Natural killer cell (primary cell): ENCODE measurements around the gene CCDC136. TPM values are rescaled to one million over a fixed set of nuclear protein-coding genes. Genes with fewer than 3 reads are reported as not detected.

ENCODE experiments used
- ATAC-seq, 3 donors: fragments of 150-1000 bp in 2 of 3; fragments of 200-7000 bp in 1 of 3; cut with Tn5 transposase; 1 replicate in 1 of 3; 2 replicates in 2 of 3; pipeline ENCODE4 v1.10.0; 2021; ENCODE audit warnings: mild to moderate bottlenecking in 2 of 3, moderate library complexity in 2 of 3
- DNase-seq, 2 donors: peaks; one replicate each; pipeline versions ENCODE4 v3.0.0 to v3.0.0-alpha.2; 2013 to 2021; ENCODE audit warnings: mixed read lengths in 1 of 2
- H3K27ac ChIP-seq: one replicate; pipeline ENCODE4 v1.5.1; 2013; ENCODE audit warnings: mild to moderate bottlenecking, low read length
- H3K27me3 ChIP-seq: one replicate; pipeline ENCODE4 v1.6.1; 2013; ENCODE audit warnings: low read length; ENCODE audit not compliant: control insufficient read depth, insufficient read depth
- H3K36me3 ChIP-seq: one replicate; pipeline ENCODE4 v1.6.1; 2013; ENCODE audit warnings: low read length; ENCODE audit not compliant: control insufficient read depth, insufficient read depth
- H3K4me1 ChIP-seq: one replicate; pipeline ENCODE4 v1.6.1; 2013; ENCODE audit warnings: low read length; ENCODE audit not compliant: control insufficient read depth, insufficient read depth
- H3K4me3 ChIP-seq: one replicate; pipeline ENCODE4 v1.5.1; 2013; ENCODE audit warnings: low read length
- H3K9me3 ChIP-seq: one replicate; pipeline ENCODE4 v1.6.1; 2013; ENCODE audit warnings: low read length; ENCODE audit not compliant: control insufficient read depth, insufficient read depth
- H3K27ac Mint-ChIP-seq, 2 donors: one replicate each; pipeline ENCODE4 v1.8.0; 2022; ENCODE audit warnings: mild to moderate bottlenecking in 2 of 2, mixed read lengths in 2 of 2, moderate library complexity in 1 of 2
- H3K27me3 Mint-ChIP-seq, 2 donors: one replicate each; pipeline ENCODE4 v1.8.0; 2022; ENCODE audit warnings: low read depth in 2 of 2, mixed read lengths in 2 of 2
- H3K36me3 Mint-ChIP-seq: one replicate; pipeline ENCODE4 v1.8.0; 2022; ENCODE audit warnings: mixed read lengths
- H3K4me1 Mint-ChIP-seq, 2 donors: one replicate each; pipeline ENCODE4 v1.8.0; 2022; ENCODE audit warnings: mixed read lengths in 2 of 2
- H3K4me3 Mint-ChIP-seq: one replicate; pipeline ENCODE4 v1.8.0; 2022; ENCODE audit warnings: mild to moderate bottlenecking, moderate library complexity, mixed read lengths
- H3K9me3 Mint-ChIP-seq, 2 donors: one replicate each; pipeline ENCODE4 v1.8.0; 2022; ENCODE audit warnings: mixed read lengths in 2 of 2
- WGBS: methylation state at CpG from one replicate; pipeline ENCODE4 v1.1.7; 2013; ENCODE audit warnings: missing lambda C conversion rate; ENCODE audit not compliant: insufficient coverage; 5-methylcytosine and 5-hydroxymethylcytosine counted together
- intact Hi-C: fragments of 100-400 bp; cut with micrococcal nuclease; formaldehyde crosslinking; loops from one replicate; pipeline ENCODE4 v1.14.2; 2022
- total RNA-seq, 4 donors: library from RNA; stranded (reverse); fragments of 120-200 nt in 1 of 4; gene quantifications; one replicate each; pipeline versions ENCODE4 v1.2.3 to v1.2.4, GENCODE V29; 2013 to 2022
- TF ChIP-seq, protein P1 (sequence below): fragments of 200-600 bp; IDR thresholded peaks from one replicate; pipeline ENCODE4 v1.8.0; 2022; ENCODE audit warnings: antibody characterized with exemption

Gene CCDC136
- total RNA-seq, 3 donors from 2014 or later (not counting 1 experiment from before 2014, with no cell fraction given) = 10.9 to 17.5 (median 13.2) TPM

DNA sequence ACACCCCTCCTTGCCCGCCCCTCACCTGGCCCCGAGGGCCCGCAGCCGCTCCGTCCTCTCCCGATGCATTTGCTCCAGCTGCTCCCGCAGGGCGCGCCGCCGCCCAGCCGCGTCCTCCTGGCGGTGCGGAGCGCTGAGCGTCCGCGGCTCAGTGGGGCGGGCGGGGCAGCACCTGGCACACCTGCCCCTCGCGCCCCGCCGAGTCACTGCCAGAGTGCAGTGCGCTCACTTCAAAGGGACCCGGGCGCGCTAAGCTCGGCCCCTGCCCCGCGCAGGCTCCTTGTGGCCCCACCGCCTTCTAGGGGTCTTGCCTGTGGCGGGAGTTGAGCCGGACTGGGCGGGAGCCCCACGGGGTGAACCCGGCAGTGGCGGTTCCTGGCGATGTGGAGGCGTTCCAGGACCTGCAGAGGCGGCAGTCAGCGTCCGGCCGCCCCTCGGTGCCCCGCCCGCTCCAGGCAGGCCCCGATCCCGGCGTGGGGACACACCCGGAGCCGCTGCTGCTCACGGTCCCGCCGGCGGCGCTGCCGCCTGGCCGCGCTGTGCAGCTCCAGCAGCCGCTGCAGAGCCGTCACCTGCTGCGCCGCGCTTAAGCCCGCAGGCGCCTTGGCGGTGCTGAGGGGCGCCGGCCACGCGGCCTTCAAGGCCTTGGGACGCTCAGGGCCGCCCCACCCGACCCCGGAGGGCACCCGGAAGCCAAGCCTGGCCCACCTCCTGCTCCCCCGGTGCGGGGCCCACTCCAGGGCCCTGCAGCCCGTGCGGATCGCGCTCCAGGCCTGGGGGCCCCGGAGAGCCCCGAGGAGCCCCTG lies 77.6 kb downstream of the CCDC136 start:
- intact Hi-C loops = no loop called here
- ATAC-seq = peak; percentile 78 to 87 (median 86)

DNA sequence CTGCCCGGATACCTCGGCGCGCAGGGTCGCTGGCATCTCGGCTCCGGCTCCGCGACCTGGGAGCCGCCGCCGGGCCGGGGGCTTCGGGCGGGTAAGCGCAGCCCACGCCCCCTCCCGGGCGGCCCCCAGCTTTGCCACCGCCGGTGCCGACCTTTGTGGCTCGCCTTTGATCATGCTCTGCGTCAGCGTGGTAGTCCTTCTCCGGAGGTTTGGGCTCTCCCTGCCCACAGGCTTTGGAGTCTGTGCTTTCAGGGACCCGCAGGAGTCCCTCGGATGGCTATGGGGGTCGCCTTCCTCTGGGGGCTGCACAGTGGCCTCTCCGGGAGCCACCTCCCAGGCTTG lies 78.1 kb downstream of the CCDC136 start:
- ATAC-seq (peak in 1 of 3 donors; percentile 13), DNase-seq (peak in 1 of 2 donors; percentile 41)
- H3K4me3 Mint-ChIP-seq = peak overlapping the region; percentile 83

More for the DNA sequence above, 77.6 kb downstream of the CCDC136 start:
- TF ChIP-seq, protein P1, sequence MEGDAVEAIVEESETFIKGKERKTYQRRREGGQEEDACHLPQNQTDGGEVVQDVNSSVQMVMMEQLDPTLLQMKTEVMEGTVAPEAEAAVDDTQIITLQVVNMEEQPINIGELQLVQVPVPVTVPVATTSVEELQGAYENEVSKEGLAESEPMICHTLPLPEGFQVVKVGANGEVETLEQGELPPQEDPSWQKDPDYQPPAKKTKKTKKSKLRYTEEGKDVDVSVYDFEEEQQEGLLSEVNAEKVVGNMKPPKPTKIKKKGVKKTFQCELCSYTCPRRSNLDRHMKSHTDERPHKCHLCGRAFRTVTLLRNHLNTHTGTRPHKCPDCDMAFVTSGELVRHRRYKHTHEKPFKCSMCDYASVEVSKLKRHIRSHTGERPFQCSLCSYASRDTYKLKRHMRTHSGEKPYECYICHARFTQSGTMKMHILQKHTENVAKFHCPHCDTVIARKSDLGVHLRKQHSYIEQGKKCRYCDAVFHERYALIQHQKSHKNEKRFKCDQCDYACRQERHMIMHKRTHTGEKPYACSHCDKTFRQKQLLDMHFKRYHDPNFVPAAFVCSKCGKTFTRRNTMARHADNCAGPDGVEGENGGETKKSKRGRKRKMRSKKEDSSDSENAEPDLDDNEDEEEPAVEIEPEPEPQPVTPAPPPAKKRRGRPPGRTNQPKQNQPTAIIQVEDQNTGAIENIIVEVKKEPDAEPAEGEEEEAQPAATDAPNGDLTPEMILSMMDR = no peak
- Histone ChIP-seq H3K36me3 (peaks cover 7% of the 10 kb centered on the region), H3K9me3 (no peaks in the 10 kb centered on the region), H3K4me1 (peaks cover 11% of the 10 kb centered on the region), H3K27ac (no peak overlapping the region), H3K27me3 (peaks cover 3% of the 10 kb centered on the region), H3K4me3 (peak overlapping the region; percentile 38)
- peaks cover 0 to 5% of the 10 kb centered on the region in 2 donors for H3K27me3 Mint-ChIP-seq
- H3K36me3 Mint-ChIP-seq = no peaks in the 10 kb centered on the region
- no peaks in the 10 kb centered on the region for H3K9me3 Mint-ChIP-seq
- peaks cover 5 to 19% of the 10 kb centered on the region in 2 donors for H3K4me1 Mint-ChIP-seq
- H3K4me3 Mint-ChIP-seq = peak overlapping the region; percentile 45
- WGBS = 1% methylated on average over 86 of the region's 86 CpGs
- no peak overlapping the region for H3K27ac Mint-ChIP-seq
- DNase-seq = peak; percentile 27 to 70

DNA sequence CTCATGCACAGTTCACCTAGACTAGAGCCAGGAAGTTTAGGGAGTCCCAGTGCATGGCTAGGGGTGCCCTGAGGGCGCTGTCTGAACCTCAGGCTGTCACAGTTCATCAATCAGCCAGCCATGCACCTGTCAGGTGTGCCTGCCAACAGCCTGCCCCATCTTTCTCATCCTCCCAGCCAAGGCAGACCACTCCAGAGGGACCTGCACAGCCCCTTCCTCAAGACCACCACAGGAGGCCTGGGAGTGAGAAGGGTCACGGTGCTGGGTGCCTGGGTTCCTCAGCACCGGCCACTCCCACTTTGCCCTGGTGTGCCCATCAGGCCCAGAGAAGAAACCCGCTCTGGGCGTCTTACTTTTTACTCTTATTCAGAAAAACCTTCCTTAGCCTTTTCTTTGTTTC lies 79.3 kb downstream of the CCDC136 start:
- DNase-seq (no peak), ATAC-seq (no peak)
- H3K4me1 ChIP-seq = peaks cover 11% of the 10 kb centered on the region
- 94% methylated on average over 5 of the region's 5 CpGs for WGBS
- peak overlapping the region; percentile 56 for H3K4me3 Mint-ChIP-seq
- no peak overlapping the region for H3K27ac Mint-ChIP-seq
- no peaks in the 10 kb centered on the region for H3K36me3 ChIP-seq
- H3K27me3 ChIP-seq = peaks cover 3% of the 10 kb centered on the region
- no peaks in the 10 kb centered on the region for H3K36me3 Mint-ChIP-seq
- no peaks in the 10 kb centered on the region for H3K9me3 ChIP-seq
- peaks cover 0 to 7% of the 10 kb centered on the region in 2 donors for H3K4me1 Mint-ChIP-seq
- TF ChIP-seq, protein P1 = no peak
- no peaks in the 10 kb centered on the region for H3K9me3 Mint-ChIP-seq
- peaks cover 0 to 5% of the 10 kb centered on the region in 2 donors for H3K27me3 Mint-ChIP-seq
- no peak overlapping the region for H3K4me3 ChIP-seq
- H3K27ac ChIP-seq = no peak overlapping the region
- intact Hi-C loops = no loop called here

More for the DNA sequence above, 78.1 kb downstream of the CCDC136 start:
- WGBS = 2% methylated on average over 30 of the region's 30 CpGs
- peaks cover 0 to 5% of the 10 kb centered on the region in 2 donors for H3K27me3 Mint-ChIP-seq
- H3K27ac ChIP-seq = no peak overlapping the region
- peaks cover 3% of the 10 kb centered on the region for H3K27me3 ChIP-seq
- H3K4me1 Mint-ChIP-seq = peaks cover 5 to 17% of the 10 kb centered on the region in 2 donors
- H3K9me3 ChIP-seq = no peaks in the 10 kb centered on the region
- no peaks in the 10 kb centered on the region for H3K36me3 Mint-ChIP-seq
- peaks cover 11% of the 10 kb centered on the region for H3K4me1 ChIP-seq
- TF ChIP-seq, protein P1 = no peak
- H3K9me3 Mint-ChIP-seq = no peaks in the 10 kb centered on the region
- H3K4me3 ChIP-seq = no peak overlapping the region
- no peak overlapping the region for H3K27ac Mint-ChIP-seq
- H3K36me3 ChIP-seq = peaks cover 7% of the 10 kb centered on the region
- intact Hi-C loops = no loop called here

Other genes starting within 250 kb of the CCDC136 start
- gene GARIN1A, start 119.7 kb upstream of the CCDC136 start, total RNA-seq = 1 to 10 TPM; 1.1 to 2.5 (median 1.1) TPM
- gene CALU, start 52.6 kb upstream of the CCDC136 start, total RNA-seq = 10 to 100 TPM; 25.9 to 31.7 (median 27.6) TPM
- not detected for gene OPN1SW, start 16.2 kb upstream of the CCDC136 start, total RNA-seq
- gene FLNC, start 38.4 kb downstream of the CCDC136 start, total RNA-seq = under 1 TPM in 2 of 3 donors, not detected in 1; 0.05 to 0.25 TPM
- gene ATP6V1F, start 70.9 kb downstream of the CCDC136 start, total RNA-seq = 10 to 100 TPM; 82.9 to 98.0 (median 94.3) TPM
- gene KCP, start 118.7 kb downstream of the CCDC136 start, total RNA-seq = under 1 TPM in 2 of 3 donors, not detected in 1; 0.49 to 0.95 TPM
- gene IRF5, start 146.0 kb downstream of the CCDC136 start, total RNA-seq = 10 to 100 TPM; 13.0 to 20.2 (median 19.5) TPM